ENCODE results near the gene KCNH6.

The KCNH6 gene

GRCh38 chr17:63552211-63552610, 29.1 kb downstream of the KCNH6 start:
- no peak for DNase-seq (ENCODE audit: low spot score)

GRCh38 chr17:63555500-63556156, 32.5 kb downstream of the KCNH6 start:
- no peak for DNase-seq (ENCODE audit: low spot score)

GRCh38 chr17:63557416-63557815, 34.3 kb downstream of the KCNH6 start:
- no peak for DNase-seq (ENCODE audit: low spot score)

GRCh38 chr17:63558441-63558840, 35.3 kb downstream of the KCNH6 start:
- no peak for DNase-seq (ENCODE audit: low spot score)

- no peak for DNase-seq (ENCODE audit: low spot score)
Observed at GRCh38 chr17:63561819-63562218, 38.7 kb downstream of the KCNH6 start.

- no peak for DNase-seq (ENCODE audit: low spot score)
Observed at GRCh38 chr17:63563339-63563738, 40.2 kb downstream of the KCNH6 start.

- DNase-seq (ENCODE audit: low spot score), result no peak
Observed at GRCh38 chr17:63564562-63564961, 41.4 kb downstream of the KCNH6 start.

GRCh38 chr17:63567229-63567628, 44.1 kb downstream of the KCNH6 start:
- DNase-seq (ENCODE audit: low spot score), result no peak

GRCh38 chr17:63568563-63568962, 45.4 kb downstream of the KCNH6 start:
- DNase-seq (ENCODE audit: low spot score), result no peak

GRCh38 chr17:63571632-63572310, 48.6 kb downstream of the KCNH6 start:
- DNase-seq (ENCODE audit: low spot score), result no peak

- no peak for DNase-seq (ENCODE audit: low spot score)
Observed at GRCh38 chr17:63573634-63574033, 50.5 kb downstream of the KCNH6 start.

GRCh38 chr17:63578027-63578768, 55.0 kb downstream of the KCNH6 start:
- no peak for DNase-seq (ENCODE audit: low spot score)

- DNase-seq (ENCODE audit: low spot score), result no peak
Observed at GRCh38 chr17:63578769-63579111, 55.6 kb downstream of the KCNH6 start.

- DNase-seq (ENCODE audit: low spot score), result no peak
Observed at GRCh38 chr17:63579633-63580032, 56.5 kb downstream of the KCNH6 start.

GRCh38 chr17:63587770-63588169, 64.6 kb downstream of the KCNH6 start:
- DNase-seq (ENCODE audit: low spot score), result no peak

GRCh38 chr17:63588797-63589196, 65.6 kb downstream of the KCNH6 start:
- DNase-seq (ENCODE audit: low spot score), result no peak

- DNase-seq (ENCODE audit: low spot score), result no peak
Observed at GRCh38 chr17:63589646-63590045, 66.5 kb downstream of the KCNH6 start.

- DNase-seq (ENCODE audit: low spot score), result no peak
Observed at GRCh38 chr17:63592797-63593196, 69.6 kb downstream of the KCNH6 start.

- no peak for DNase-seq (ENCODE audit: low spot score)
Observed at GRCh38 chr17:63595132-63595531, 72.0 kb downstream of the KCNH6 start.
